ENCODE data around the gene SSB.

Gene SSB

GRCh38 chr2:169859423-169859822 lies 60.8 kb downstream of the SSB start:
- no peaks in the 10 kb centered on the region for H3K27me3 Mint-ChIP-seq
- peaks cover 23% of the 10 kb centered on the region for H3K9me3 Mint-ChIP-seq
- intact Hi-C loops (cut with micrococcal nuclease), result no loop called here

GRCh38 chr2:169860149-169860548 lies 61.5 kb downstream of the SSB start:
- Mint-ChIP-seq H3K36me3 (ENCODE audit: low read depth) (peaks cover 40% of the 10 kb centered on the region), H3K4me3 (no peak overlapping the region), H3K4me1 (ENCODE audit: low read depth) (no peaks in the 10 kb centered on the region), H3K27ac (no peak overlapping the region), H3K27me3 (no peaks in the 10 kb centered on the region), H3K9me3 (peaks cover 23% of the 10 kb centered on the region)
- intact Hi-C loops (cut with micrococcal nuclease), result no loop called here

More at GRCh38 chr2:169859423-169859822, 60.8 kb downstream of the SSB start:
- Mint-ChIP-seq H3K4me1 (ENCODE audit: low read depth) (no peaks in the 10 kb centered on the region), H3K4me3 (no peak overlapping the region), H3K27ac (no peak overlapping the region), H3K36me3 (ENCODE audit: low read depth) (peaks cover 42% of the 10 kb centered on the region)
